Trophoblast cell (in vitro differentiated cells and primary cell): Measurements from ENCODE around the gene SULT1C4.

Source experiments
- DNase-seq, 2 donors: peaks; one replicate each; pipeline ENCODE4 v3.0.0-alpha.2; 2016
- H2AFZ ChIP-seq: 2 replicates; pipeline ENCODE4 v1.6.1; 2013; ENCODE audit warnings: low read length, moderate library complexity, mild to moderate bottlenecking; ENCODE audit not compliant: insufficient read depth, poor library complexity
- H2AK5ac ChIP-seq: 2 replicates; pipeline ENCODE4 v1.6.1; 2013; ENCODE audit warnings: mild to moderate bottlenecking, low read length
- H2BK120ac ChIP-seq: 2 replicates; pipeline ENCODE4 v1.6.1; 2013; ENCODE audit warnings: low read length, mild to moderate bottlenecking, moderate library complexity; ENCODE audit not compliant: insufficient read depth, poor library complexity
- H2BK12ac ChIP-seq: 2 replicates; pipeline ENCODE4 v1.6.1; 2013; ENCODE audit warnings: mild to moderate bottlenecking, low read length, moderate library complexity
- H2BK5ac ChIP-seq: 2 replicates; pipeline ENCODE4 v1.6.1; 2013; ENCODE audit warnings: low read length, low read depth, moderate library complexity, mild to moderate bottlenecking; ENCODE audit not compliant: poor library complexity
- H3K14ac ChIP-seq: 2 replicates; pipeline ENCODE4 v1.6.1; 2013; ENCODE audit warnings: mild to moderate bottlenecking, low read length
- H3K18ac ChIP-seq: 2 replicates; pipeline ENCODE4 v1.6.1; 2013; ENCODE audit warnings: mild to moderate bottlenecking, low read length
- H3K23ac ChIP-seq: 2 replicates; pipeline ENCODE4 v1.6.1; 2013; ENCODE audit warnings: low read length
- H3K27ac ChIP-seq: 2 replicates; pipeline ENCODE4 v1.5.1; 2013; ENCODE audit warnings: low read depth, mild to moderate bottlenecking, inconsistent platforms, low read length, moderate library complexity
- H3K27me3 ChIP-seq: 2 replicates; pipeline ENCODE4 v1.6.1; 2013; ENCODE audit warnings: inconsistent platforms, mild to moderate bottlenecking, low read length, moderate library complexity; ENCODE audit not compliant: insufficient read depth
- H3K36me3 ChIP-seq, 2 experiments: 1 replicate in 1 of 2; 2 replicates in 1 of 2; pipeline ENCODE4 v1.6.1; 2013; ENCODE audit warnings: low read length in 2 of 2, mild to moderate bottlenecking in 2 of 2, moderate library complexity in 1 of 2; ENCODE audit not compliant: insufficient read depth in 2 of 2, control insufficient read depth in 1 of 2
- H3K4ac ChIP-seq: 2 replicates; pipeline ENCODE4 v1.6.1; 2013; ENCODE audit warnings: low read depth, mild to moderate bottlenecking, low read length, moderate library complexity
- H3K4me1 ChIP-seq, 2 experiments: 1 replicate in 1 of 2; 2 replicates in 1 of 2; pipeline ENCODE4 v1.6.1; 2013; ENCODE audit warnings: low read length in 2 of 2, mild to moderate bottlenecking in 2 of 2, moderate library complexity in 1 of 2; ENCODE audit not compliant: insufficient read depth in 2 of 2, control insufficient read depth in 1 of 2
- H3K4me2 ChIP-seq: 2 replicates; pipeline ENCODE4 v1.6.1; 2013; ENCODE audit warnings: inconsistent platforms, mild to moderate bottlenecking, low read length, moderate library complexity
- H3K4me3 ChIP-seq: 2 replicates; pipeline ENCODE4 v1.5.1; 2013; ENCODE audit warnings: mild to moderate bottlenecking, low read depth, low read length, inconsistent platforms
- H3K79me1 ChIP-seq: one replicate; pipeline ENCODE4 v1.6.1; 2013; ENCODE audit warnings: low read length
- H3K79me2 ChIP-seq: 2 replicates; pipeline ENCODE4 v1.6.1; 2013; ENCODE audit warnings: low read length, mild to moderate bottlenecking; ENCODE audit not compliant: control insufficient read depth, insufficient read depth, poor library complexity
- H3K9ac ChIP-seq: 2 replicates; pipeline ENCODE4 v1.6.1; 2013; ENCODE audit warnings: mild to moderate bottlenecking, low read length
- H3K9me3 ChIP-seq: 2 replicates; pipeline ENCODE4 v1.6.1; 2013; ENCODE audit warnings: low read depth, mild to moderate bottlenecking, control low read depth, inconsistent platforms, low read length; ENCODE audit not compliant: insufficient read depth
- H4K12ac ChIP-seq: 2 replicates; pipeline ENCODE4 v1.6.1; 2013; ENCODE audit warnings: low read depth, mild to moderate bottlenecking, low read length, moderate library complexity
- H4K8ac ChIP-seq: 2 replicates; pipeline ENCODE4 v1.6.1; 2013; ENCODE audit warnings: low read depth, mild to moderate bottlenecking, low read length, moderate library complexity
- H4K91ac ChIP-seq: one replicate; pipeline ENCODE4 v1.6.1; 2013; ENCODE audit warnings: low read depth, mild to moderate bottlenecking, low read length, moderate library complexity
- WGBS: extraction: QIAGEN DNeasy Blood & Tissue Kit; methylation state at CpG from one replicate; pipeline ENCODE4 v1.1.7; 2013; ENCODE audit warnings: missing lambda C conversion rate; ENCODE audit not compliant: insufficient read length, insufficient coverage; ENCODE audit errors: extremely low coverage; 5-methylcytosine and 5-hydroxymethylcytosine counted together

Gene SULT1C4

DNA sequence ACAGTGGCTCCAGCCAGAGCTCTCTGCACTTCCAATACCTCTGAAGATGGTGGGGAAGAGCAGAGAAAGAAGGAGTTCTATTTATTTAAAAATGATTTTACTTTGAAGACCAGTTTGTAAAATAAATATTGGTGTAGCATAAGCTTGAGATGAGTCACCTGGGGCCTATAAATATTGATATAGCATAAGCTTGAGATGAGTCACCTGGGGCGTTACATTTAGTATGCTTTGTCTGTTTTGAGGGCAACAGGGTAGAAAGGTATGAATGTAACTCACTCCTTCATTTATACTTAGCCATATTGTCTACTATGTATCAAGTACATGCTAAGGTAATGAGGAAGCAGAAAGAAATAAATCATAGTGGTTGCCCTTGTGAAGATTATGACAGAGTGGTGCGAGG lies 7.7 kb upstream of the SULT1C4 start:
- Histone ChIP-seq H3K27me3 (no peaks in the 10 kb centered on the region), H3K79me2 (no peaks in the 10 kb centered on the region), H2AFZ (no peak overlapping the region), H4K8ac (no peak overlapping the region), H2BK5ac (no peak overlapping the region), H3K27ac (no peak overlapping the region), H3K4ac (no peak overlapping the region), H4K91ac (no peak overlapping the region), H3K23ac (no peak overlapping the region), H3K14ac (no peak overlapping the region), H3K4me2 (no peak overlapping the region), H2AK5ac (no peak overlapping the region), H4K12ac (no peak overlapping the region), H3K9ac (no peak overlapping the region), H3K36me3 (no peaks in the 10 kb centered on the region), H3K4me1 (no peaks in the 10 kb centered on the region), H2BK12ac (no peak overlapping the region), H3K79me1 (no peaks in the 10 kb centered on the region), H3K9me3 (no peaks in the 10 kb centered on the region), H3K18ac (no peak overlapping the region), H2BK120ac (no peak overlapping the region), H3K4me3 (no peak overlapping the region)
- WGBS, result no CpG with 5 or more reads among the region's 2 CpGs
- DNase-seq, result no peak

DNA sequence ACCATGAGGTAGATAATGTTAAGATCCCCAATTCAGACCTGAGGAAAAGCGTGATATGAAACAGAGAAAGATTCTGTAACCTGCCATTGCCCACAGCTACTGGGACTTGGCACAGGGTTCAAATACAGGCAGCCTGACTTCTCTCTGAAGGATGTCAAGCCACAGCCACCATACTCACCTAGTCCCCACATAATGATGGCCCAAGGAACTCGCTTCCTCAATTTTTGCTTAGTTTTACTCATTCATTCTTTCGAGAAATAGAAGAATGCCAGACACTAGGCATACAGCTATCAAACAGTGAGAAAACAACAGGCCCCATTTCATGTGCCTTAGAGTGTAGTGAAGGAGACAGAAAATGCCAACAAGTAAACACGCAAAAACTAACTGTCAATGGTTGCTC lies 980 bp upstream of the SULT1C4 start:
- no peak overlapping the region for H3K4ac ChIP-seq
- no peaks in the 10 kb centered on the region for H3K36me3 ChIP-seq
- H2AFZ ChIP-seq, result no peak overlapping the region
- no peaks in the 10 kb centered on the region for H3K79me1 ChIP-seq
- no CpG with 5 or more reads among the region's 4 CpGs for WGBS
- no peak overlapping the region for H3K9ac ChIP-seq
- no peak overlapping the region for H4K12ac ChIP-seq
- no peak overlapping the region for H4K91ac ChIP-seq
- no peak overlapping the region for H3K27ac ChIP-seq
- H2AK5ac ChIP-seq, result no peak overlapping the region
- no peak overlapping the region for H3K18ac ChIP-seq
- no peak overlapping the region for H3K4me3 ChIP-seq
- no peak overlapping the region for H4K8ac ChIP-seq
- H2BK120ac ChIP-seq, result no peak overlapping the region
- DNase-seq, result no peak
- no peak overlapping the region for H2BK12ac ChIP-seq
- no peak overlapping the region for H2BK5ac ChIP-seq
- H3K23ac ChIP-seq, result no peak overlapping the region
- H3K4me1 ChIP-seq, result peaks cover 0 to 8% of the 10 kb centered on the region in 2 experiments
- H3K14ac ChIP-seq, result no peak overlapping the region
- H3K27me3 ChIP-seq, result no peaks in the 10 kb centered on the region
- H3K4me2 ChIP-seq, result no peak overlapping the region
- no peaks in the 10 kb centered on the region for H3K79me2 ChIP-seq
- H3K9me3 ChIP-seq, result no peaks in the 10 kb centered on the region

DNA sequence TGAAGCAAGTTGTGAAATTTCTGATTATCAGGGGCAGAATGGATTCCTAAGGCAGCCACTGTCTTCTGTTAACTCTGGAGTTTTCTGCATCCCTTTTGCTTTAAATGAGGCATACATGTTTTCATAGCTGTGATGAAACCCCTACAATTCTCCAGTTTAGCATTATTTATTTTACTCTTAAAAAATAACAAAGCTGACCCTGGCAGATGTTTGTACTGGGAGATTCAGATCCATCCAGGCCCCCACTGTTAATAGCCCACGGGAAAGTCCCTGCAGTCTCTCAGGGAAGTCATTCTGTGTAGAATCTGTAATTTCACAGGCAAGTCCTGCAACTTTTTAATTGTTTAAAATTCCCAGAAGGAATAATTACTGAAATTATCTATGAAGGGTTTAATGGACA lies 353 bp upstream of the SULT1C4 start:
- Histone ChIP-seq H4K12ac (no peak overlapping the region), H3K27ac (no peak overlapping the region), H3K4me2 (no peak overlapping the region), H3K18ac (no peak overlapping the region), H3K36me3 (no peaks in the 10 kb centered on the region), H2BK120ac (no peak overlapping the region), H2AFZ (no peak overlapping the region), H3K14ac (no peak overlapping the region), H3K23ac (no peak overlapping the region), H3K9me3 (no peaks in the 10 kb centered on the region), H2AK5ac (no peak overlapping the region), H3K9ac (no peak overlapping the region), H3K4me1 (peaks cover 0 to 8% of the 10 kb centered on the region in 2 experiments), H4K8ac (no peak overlapping the region), H2BK5ac (no peak overlapping the region), H3K4ac (no peak overlapping the region), H4K91ac (no peak overlapping the region), H3K27me3 (no peaks in the 10 kb centered on the region), H2BK12ac (no peak overlapping the region), H3K4me3 (no peak overlapping the region), H3K79me1 (no peaks in the 10 kb centered on the region), H3K79me2 (no peaks in the 10 kb centered on the region)
- DNase-seq, result no peak
- WGBS, result no CpG with 5 or more reads among the region's 1 CpG

DNA sequence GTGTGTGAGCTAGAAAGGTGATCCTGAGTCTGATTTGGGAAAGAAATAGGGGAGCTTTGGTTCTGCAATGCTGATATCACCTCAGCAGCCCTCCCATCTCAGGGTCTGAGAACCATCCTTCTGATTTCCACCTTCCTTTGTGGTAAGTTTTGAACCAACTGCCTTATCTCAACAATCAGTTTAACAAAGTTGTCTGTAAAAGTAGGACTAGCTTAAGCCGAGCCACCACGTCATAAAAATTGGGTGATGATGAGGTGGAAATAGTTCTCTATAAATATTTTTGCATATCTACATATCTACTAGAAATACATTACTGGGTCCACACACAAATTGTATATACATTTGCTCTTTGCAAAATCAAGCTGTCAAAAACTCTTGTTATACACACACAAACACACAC lies 1.1 kb downstream of the SULT1C4 start:
- Histone ChIP-seq H4K91ac (no peak overlapping the region), H2AFZ (no peak overlapping the region), H3K9ac (no peak overlapping the region), H3K4me3 (no peak overlapping the region), H2AK5ac (no peak overlapping the region), H4K12ac (no peak overlapping the region), H3K27ac (no peak overlapping the region), H4K8ac (no peak overlapping the region), H3K23ac (no peak overlapping the region), H3K4ac (no peak overlapping the region), H2BK120ac (no peak overlapping the region), H3K14ac (no peak overlapping the region), H3K79me1 (no peaks in the 10 kb centered on the region), H2BK12ac (no peak overlapping the region), H3K4me1 (peaks cover 2 to 10% of the 10 kb centered on the region in 2 experiments), H3K79me2 (no peaks in the 10 kb centered on the region), H3K4me2 (no peak overlapping the region), H2BK5ac (no peak overlapping the region), H3K27me3 (no peaks in the 10 kb centered on the region), H3K36me3 (no peaks in the 10 kb centered on the region), H3K18ac (no peak overlapping the region), H3K9me3 (no peaks in the 10 kb centered on the region)
- no peak for DNase-seq
- WGBS, result no CpG with 5 or more reads among the region's 2 CpGs
